Measurements from ENCODE around the gene C3orf80. TPM values are rescaled to one million over a fixed set of nuclear protein-coding genes. Genes with fewer than 3 reads are reported as not detected.
"Not testable (repeated sequence)": the region's sequence is repeated elsewhere in the genome, so short reads cannot be mapped to it uniquely, and the experiment has no call there.

The C3orf80 gene
- total RNA-seq, 1 donor from 2014 or later: 0.10 TPM

DNA sequence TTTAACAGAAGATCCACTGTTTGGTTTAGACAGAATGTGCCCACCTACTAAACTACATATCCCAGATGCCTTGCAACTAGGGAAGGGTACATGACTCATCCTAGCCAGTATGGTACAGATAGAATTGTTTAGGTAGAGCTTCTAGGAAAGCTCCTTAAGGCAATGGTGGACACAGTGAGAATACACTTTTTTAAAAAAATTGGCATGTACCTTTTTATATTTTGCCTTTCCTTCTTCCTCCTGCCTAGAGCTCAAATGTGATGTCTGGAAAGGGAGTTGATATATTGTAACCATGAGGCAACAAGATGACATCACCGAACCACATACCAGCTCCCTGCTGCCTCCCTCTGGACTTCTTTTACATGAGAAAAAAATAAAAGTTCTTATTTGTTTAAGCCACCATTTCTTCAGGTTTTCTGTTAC, 14.4 kb upstream of the C3orf80 start:
- no peak for DNase-seq (ENCODE audit: low spot score)

DNA sequence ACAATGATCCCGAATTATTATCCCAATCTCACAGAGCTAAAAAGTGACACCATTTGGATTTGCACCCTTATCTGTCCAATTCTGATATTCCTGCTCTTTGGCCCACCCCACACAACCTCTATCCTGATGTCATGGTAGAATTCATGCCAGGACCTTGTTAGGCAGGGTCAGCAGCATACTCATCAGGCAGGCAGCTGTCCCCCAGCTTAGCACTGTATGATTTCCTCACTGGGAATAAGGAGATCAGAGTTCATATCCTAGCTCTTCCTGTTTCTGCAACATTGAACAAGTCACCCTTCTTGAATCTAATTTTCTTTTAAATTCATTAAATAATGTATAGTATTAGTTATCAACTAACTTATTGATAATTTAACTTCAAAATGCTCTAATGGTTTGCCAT, 12.0 kb upstream of the C3orf80 start:
- DNase-seq (ENCODE audit: low spot score): no peak
- ATAC-seq: peak; percentile 26

More for the DNA sequence above, 14.4 kb upstream of the C3orf80 start:
- ATAC-seq: peak; percentile 18

DNA sequence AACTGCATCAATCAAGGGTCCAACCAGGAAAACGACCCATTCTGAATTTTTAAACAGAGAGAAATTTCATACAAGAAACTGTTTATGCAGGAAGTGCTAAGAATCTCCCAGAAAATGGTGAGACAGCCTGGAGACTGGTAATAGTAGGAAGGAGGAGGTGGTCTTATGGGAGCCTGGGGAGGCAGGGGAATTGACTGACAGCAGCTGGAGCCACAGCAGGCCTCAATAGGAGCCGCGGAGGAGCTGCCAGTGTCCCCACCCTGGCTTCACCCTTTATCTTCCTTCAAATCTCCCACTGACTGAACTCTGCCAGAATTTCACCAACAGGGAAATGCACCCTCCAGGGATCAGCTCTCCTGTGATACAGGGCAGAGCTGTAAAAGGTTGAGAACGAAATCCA, 7.5 kb upstream of the C3orf80 start:
- DNase-seq (ENCODE audit: low spot score): no peak
- no peak for ATAC-seq

DNA sequence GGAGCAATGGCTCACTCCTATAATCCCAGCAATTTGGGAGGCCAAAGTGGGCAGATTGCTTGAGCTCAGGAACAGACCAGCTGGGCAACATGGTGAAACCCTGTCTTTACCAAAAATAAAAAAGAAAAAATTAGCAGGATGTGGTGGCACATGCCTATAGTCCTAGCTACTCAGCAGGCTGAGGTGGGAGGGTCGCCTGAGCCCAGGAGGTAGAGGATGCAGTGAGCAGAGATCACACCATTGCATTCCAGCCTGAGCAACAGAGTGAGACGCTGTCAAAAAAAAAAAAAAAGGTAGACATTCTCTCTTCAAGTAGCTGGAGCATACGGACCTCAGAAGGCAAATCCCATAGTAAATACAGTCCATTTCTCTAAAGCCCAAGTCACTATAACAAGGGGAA, 7.1 kb upstream of the C3orf80 start:
- DNase-seq (ENCODE audit: low spot score) (no peak), ATAC-seq (no peak)

DNA sequence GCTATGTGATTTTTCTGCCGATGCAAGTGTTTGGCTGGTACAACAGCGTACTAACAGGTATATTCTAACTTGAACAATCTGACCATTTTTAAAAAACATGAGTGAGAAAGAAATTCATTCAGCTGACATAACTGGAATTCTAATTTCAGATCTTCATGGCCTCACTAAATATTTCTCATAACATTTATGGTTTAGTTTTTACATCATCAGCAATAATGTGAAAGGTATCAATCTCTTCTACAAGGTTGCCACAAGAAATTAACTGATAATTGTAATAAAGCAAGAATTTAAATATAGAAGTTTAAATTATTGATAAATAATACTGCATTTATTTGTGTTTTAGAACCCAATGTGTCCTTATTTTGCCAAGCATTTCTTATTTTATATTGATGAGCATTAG, 5.2 kb upstream of the C3orf80 start:
- ATAC-seq (no peak), DNase-seq (ENCODE audit: low spot score) (no peak)

DNA sequence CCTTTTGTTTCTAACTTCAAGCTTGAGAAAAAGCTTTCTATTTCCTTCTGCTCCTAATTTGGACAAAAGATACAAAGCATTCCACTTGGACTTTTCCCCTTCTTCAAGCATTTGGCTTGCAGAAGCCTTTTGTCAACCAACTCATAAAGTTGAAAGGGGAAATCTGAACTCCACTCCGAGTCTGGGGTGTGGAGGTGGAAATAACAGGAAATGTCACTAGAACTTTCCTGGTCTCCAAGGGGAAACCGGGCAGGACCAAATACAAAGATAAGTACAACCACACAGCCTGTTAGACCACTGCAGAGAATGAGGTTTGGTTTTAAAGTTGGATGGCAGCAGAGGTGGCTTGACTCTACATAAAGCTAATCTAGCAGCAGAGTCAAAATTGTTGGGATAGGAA, 4.2 kb upstream of the C3orf80 start:
- no peak for ATAC-seq
- no peak for DNase-seq (ENCODE audit: low spot score)

DNA sequence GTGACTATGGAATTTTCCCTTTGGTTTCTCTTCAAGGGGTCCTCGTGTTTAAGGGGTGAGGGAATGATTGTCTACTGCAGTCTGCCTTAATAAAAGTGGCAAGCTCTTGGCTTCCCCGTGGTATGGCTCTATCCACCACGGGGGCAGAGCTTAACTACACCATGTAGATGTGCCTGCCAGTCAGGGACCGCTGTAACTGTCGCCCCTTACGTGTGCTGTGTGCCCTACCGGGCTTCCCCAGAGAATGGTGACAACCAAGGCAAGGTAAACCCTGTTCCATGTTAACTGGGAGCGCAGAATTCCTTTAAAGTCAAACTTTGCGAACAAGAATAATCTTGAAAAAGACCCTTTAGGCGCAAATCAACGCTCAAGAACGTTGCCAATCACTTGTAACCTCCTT, 966 bp upstream of the C3orf80 start:
- ATAC-seq: no peak
- no peak for DNase-seq (ENCODE audit: low spot score)

DNA sequence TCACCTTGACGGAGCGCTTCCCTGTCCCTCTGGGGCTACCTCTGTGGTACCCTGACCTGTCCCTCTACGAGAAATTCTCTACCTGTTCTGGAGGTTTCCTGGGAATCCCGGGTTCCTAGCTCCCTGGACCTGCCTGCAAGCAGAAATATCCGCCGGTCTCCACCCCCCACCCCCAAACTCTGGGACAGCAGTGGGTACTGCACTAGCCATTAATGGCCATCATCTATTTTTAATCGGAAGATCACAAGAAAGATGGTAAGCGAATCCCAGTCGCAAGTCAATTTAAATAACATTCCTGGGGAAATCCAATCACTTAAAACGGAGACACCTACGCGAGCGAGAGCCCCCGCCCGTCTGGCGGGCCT, 429 bp upstream of the C3orf80 start:
- DNase-seq (ENCODE audit: low spot score): no peak
- ATAC-seq: no peak

DNA sequence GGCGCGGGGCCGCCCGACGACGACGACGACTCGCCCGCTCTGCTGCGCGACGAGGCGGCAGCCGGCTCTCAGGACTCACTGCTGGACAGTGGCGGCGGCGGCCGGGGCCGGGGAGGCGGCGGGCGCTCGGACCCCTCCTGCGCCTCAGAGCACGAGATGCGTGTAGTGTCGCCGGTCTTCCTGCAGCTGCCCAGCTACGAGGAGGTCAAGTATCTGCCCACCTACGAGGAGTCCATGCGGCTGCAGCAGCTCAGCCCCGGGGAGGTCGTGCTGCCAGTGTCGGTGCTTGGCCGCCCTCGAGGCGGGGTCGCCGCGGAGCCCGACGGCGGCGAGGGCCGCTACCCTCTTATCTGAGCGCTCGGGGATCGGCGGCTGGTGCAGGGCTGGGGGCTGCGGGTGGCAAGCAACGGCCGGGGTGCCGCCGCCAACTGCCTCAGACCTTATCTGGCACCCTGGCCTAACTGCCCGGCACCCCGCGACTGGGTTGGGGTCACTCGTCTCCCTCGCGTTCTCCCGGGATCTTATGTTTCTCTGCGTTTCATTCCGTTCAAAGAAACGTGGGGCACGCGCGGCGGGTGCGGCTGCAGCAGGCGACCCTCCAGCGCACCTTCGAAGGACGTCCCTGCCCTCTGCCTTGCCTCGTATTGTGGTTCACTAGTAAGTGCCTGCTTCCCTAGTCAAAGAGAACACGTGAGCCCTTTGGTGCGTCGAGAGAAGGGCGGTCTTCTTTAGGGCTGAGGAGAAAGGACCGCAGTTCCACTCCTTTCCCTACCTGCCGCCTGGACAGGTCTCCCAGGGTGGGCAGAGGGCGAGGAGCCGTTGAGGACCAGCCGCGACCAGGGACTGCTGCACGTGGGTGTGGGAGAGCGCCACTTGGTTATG, 1.0 kb downstream of the C3orf80 start:
- no peak for DNase-seq (ENCODE audit: low spot score)
- peak; percentile 37 for ATAC-seq

DNA sequence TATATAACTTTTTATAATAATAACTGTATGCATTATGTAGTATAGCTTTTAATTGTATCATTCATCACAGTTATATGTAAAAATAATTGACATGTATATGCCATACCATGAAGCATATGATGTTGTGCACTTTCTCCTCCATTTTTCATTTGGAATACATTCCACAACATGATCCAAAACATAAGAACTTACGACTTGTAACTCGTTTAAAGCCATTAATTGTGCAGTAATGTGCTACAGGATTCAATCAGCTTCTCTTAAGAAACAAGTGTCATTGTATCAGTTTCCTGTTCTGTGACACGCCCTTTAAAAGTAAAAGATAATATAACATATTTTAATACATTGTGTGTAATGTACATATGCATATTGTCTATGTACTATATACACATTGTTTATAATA, 2.2 kb downstream of the C3orf80 start:
- no peak for ATAC-seq
- no peak for DNase-seq (ENCODE audit: low spot score)

DNA sequence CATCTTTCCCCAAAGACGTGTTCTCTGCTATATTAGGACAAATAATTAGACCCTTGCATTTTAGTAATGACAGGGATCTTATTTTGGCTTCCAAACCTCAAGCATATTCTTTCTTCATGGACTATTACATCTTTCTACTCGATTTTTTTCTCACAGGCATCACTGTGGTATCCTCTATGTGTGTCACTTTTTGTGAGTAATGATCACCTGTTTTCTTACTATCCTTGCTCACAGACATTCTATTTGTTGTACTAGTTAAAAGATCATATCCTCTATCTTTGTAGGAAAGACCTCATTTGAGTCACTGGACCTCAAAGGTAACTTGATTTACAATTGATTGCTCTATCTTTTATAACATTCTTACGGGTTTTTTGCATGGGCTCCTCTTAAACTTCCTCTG, 6.8 kb downstream of the C3orf80 start:
- ATAC-seq: no peak
- no peak for DNase-seq (ENCODE audit: low spot score)

DNA sequence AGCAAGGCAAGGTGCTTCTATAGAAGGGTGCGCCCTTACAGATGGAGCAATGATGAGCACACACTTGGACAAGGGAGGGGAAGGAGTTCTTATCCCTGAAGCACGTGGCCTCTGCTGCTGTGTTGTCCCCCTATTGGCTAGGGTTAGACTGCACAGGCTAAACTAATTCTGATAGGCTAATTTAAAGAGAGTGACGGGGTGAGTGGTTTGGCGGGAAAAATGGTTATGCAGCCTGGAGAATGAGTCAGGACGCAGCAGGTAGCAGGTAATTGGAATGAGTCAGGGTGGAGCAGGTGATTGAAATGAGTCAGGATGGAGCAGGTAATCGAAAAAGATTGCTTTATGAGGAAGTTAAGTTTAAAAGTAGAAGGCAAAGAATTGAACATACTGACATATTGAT, 15.5 kb downstream of the C3orf80 start:
- not testable (repeated sequence) for ATAC-seq; DNase-seq (ENCODE audit: low spot score)

DNA sequence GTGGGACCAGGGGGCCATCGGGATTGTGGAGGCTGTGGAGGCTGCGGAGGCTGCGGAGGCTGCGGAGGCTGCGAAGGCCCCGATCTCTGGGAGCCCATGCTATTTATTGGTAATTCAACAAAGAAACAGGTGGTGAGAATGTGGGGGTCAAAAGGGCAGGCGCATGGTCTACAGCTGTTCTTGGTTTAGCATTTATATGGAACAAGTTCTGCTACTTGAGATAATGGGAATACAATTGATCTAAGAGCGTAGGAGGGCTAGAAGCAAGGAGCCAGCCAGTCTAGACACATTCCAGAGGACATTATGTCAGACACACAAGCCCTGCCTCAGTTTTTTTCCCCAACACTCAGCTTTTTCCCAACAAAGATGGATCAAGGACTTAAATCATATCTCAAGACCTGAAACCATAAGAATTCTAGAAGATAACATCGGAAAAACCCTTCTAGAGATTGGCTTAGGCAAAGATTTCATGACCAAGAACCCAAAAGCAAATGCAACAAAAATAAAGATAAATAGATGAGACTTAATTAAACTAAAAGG, 20.1 kb downstream of the C3orf80 start:
- DNase-seq (ENCODE audit: low spot score) (no peak), ATAC-seq (no peak)

DNA sequence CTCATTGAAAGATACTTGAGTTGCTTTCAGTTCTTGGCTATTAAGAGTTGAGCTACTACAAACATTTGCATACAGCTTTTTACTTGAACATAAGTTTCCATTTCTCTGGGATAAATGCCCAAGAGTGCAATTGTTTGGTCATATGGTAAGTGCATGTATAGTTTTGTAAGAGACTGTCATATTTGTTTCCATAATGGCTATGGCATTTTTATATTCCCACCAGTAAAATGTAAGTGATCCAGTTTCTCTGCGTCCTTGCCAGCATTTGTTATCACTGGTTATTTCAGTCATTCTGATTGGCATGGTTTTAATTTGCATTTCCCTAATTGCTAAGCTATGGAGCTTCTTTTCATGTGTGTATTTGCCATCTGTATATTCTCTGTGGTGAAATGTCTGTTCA, 22.5 kb downstream of the C3orf80 start:
- no peak for DNase-seq (ENCODE audit: low spot score)

DNA sequence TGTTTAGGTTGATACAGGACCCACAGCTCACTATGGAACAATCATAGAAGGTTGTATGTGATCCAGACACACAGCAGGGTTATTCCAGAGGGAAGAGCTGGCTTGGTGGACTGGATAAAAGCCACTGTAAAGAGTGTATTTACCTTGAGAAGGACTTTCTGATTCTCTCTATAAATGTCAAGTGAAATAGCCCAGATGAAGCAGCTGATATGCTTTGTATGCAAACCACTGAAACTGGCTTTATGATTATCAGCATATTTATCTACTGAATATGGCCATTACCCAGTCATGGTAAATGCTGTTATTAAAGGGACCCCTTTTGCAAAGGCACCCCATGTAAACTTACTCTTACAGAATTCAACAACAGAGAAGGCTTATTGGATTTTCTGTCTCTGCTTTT, 28.1 kb downstream of the C3orf80 start:
- ATAC-seq (no peak), DNase-seq (ENCODE audit: low spot score) (no peak)

More for the DNA sequence above, 22.5 kb downstream of the C3orf80 start:
- ATAC-seq: no peak

DNA sequence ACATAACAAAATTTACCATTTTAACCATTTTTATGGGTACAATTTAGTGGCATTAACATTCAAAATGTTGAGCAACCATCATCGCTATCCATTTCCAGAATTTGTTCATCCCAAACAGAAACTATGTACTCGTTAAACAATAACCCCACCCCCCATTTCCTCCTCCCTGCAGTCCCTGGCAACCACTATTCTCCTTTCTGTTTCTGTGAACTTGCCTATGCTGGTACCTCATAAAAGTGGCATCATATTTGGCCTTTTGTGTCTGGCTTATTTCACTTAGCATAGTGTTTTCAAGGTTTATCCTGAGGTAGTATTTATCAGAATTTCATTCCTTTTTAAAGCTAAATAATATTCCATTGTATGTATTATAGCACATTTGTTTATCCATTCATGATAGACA, 32.4 kb downstream of the C3orf80 start:
- DNase-seq (ENCODE audit: low spot score): no peak
- peak; percentile 51 for ATAC-seq

DNA sequence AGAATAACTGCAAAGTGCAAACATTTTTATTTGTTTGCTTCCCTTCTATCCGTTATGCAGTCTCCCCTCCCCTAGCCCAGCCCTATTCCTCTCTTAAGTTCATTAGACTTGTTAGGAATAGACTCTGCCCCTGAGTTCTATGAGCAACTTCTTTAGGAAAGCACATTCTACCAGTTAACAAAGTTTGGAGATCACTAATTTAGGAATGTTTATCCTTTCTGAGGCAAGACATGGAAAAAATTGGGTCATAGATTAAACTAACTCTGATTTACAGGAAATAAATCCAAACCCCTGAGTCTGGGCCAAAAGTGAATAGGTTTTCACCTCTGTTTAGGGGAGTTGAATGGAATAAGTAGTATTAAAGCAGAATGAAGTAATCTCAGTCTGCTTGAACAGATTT, 34.4 kb downstream of the C3orf80 start:
- ATAC-seq: peak; percentile 88
- no peak for DNase-seq (ENCODE audit: low spot score)

DNA sequence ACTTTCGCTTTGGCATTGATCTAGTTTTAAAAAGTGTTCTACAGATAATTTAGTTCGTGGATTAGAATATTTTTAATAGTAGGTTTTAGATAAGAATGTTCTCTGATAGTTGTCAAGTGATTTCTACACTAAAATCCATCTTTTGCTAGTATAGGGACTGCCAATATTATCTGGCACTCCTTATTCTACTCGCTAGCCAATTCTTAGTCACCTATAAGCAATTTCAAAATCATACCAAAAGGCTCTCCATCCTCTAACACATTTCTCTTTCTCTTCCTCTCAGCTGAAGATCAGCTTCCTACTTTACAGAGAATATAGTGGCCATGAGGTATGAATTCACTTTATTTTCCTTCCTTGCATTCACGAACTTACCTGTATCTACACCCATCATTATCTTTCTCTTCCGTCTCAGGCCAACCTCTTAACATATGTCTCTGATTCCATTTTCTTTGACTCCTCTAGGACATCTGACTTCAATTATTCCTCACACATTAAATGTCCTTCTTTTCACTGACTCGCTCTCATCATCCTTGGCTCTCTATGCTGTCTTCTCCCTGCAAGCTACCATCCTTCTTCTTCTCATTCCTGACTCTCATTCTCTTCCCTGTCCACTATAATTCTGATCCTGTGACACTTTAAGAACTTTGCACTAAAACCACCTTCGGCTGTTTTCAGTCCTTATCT, 35.5 kb downstream of the C3orf80 start:
- no peak for DNase-seq (ENCODE audit: low spot score)
- ATAC-seq: peak; percentile 47

DNA sequence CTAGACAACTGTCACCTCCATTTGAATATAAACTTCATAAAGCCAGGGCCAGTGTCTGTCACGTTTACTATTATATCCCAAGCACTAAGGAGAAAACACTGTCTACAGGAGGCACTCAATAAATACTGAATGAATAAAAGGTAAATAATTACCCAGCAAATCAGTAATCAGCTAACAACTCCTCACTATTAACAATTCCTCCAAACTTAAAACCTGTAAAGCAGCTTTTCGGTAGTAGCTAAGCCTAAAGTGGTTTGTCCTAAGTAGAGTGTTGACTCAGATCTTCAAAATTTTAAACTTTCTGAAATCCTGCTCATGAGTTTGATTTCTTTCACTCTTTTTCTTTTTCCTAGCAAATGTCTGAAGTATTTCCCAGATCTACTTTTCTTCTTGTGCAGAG, 39.9 kb downstream of the C3orf80 start:
- ATAC-seq: no peak
- no peak for DNase-seq (ENCODE audit: low spot score)
